SK-N-SH (cell line): ENCODE measurements around the gene APC2. TPM values are rescaled to one million over a fixed set of nuclear protein-coding genes. Genes with fewer than 3 reads are reported as not detected.

Experiments
- CTCF ChIA-PET: fragments of 300-600, 350-600 bp; formaldehyde crosslinking; extraction: SDS; loops from one replicate; lab custom pipeline; 2021; lab: Yijun Ruan, JAX
- POLR2A ChIA-PET: fragments of 350-600 bp; sonication (Branson Sonifier 250); formaldehyde crosslinking; extraction: SDS; loops from one replicate; lab custom pipeline; 2020; ENCODE audit warnings: antibody characterized with exemption, inconsistent platforms; lab: Yijun Ruan, JAX
- DNase-seq: peaks from one replicate; pipeline ENCODE4 v3.0.0; 2012
- H2AFZ ChIP-seq: fragments of 200-600 bp; sonication (generic); 2 replicates; pipeline ENCODE4 v1.8.1; 2016; ENCODE audit warnings: antibody characterized with exemption, mild to moderate bottlenecking, low read depth
- H3F3A ChIP-seq: fragments of 200-600 bp; sonication (generic); replicated peaks from 2 replicates; pipeline ENCODE3; 2016; ENCODE audit warnings: antibody characterized with exemption, mild to moderate bottlenecking; ENCODE audit not compliant: insufficient read depth
- H3K27ac ChIP-seq, 2 experiments: fragments of 200-500 bp in 1 of 2; fragments of 200-600 bp in 1 of 2; sonication (Bioruptor generic) in 1 of 2; sonication (generic), shearing (Covaris generic) in 1 of 2; 2 replicates each; pipeline versions ENCODE4 v1.5.1 to v1.6.1; 2014 to 2016; ENCODE audit warnings: low read depth in 2 of 2, inconsistent platforms in 1 of 2, low read length in 1 of 2, mild to moderate bottlenecking in 1 of 2, mixed read lengths in 1 of 2
- H3K27me3 ChIP-seq: fragments of 200-600 bp; sonication (generic), shearing (Covaris generic); 2 replicates; pipeline ENCODE4 v1.6.1; 2016; ENCODE audit warnings: mixed run types; ENCODE audit not compliant: insufficient read depth
- H3K36me3 ChIP-seq, 2 experiments: fragments of 200-500 bp in 1 of 2; fragments of 200-600 bp in 1 of 2; sonication (Bioruptor generic) in 1 of 2; sonication (generic) in 1 of 2; replicated peaks in 1 of 2; 2 replicates each; pipeline versions ENCODE3 to v1.5.1; 2014 to 2016; ENCODE audit warnings: low read length in 1 of 2, mild to moderate bottlenecking in 1 of 2; ENCODE audit not compliant: insufficient read depth in 2 of 2, control insufficient read depth in 1 of 2
- H3K4me1 ChIP-seq, 2 experiments: fragments of 200-500 bp in 1 of 2; fragments of 200-600 bp in 1 of 2; sonication (Bioruptor generic) in 1 of 2; sonication (generic), shearing (Covaris generic) in 1 of 2; 2 replicates each; pipeline versions ENCODE4 v1.5.1 to v1.6.1; 2014 to 2016; ENCODE audit warnings: low read depth in 1 of 2, low read length in 1 of 2, mixed run types in 1 of 2; ENCODE audit not compliant: insufficient read depth in 2 of 2, control insufficient read depth in 1 of 2
- H3K4me2 ChIP-seq: fragments of 200-600 bp; sonication (generic), shearing (Covaris generic); 2 replicates; pipeline ENCODE4 v1.6.1; 2017; ENCODE audit warnings: mixed run types
- H3K4me3 ChIP-seq, 2 experiments: fragments of 200-500 bp in 1 of 2; fragments of 200-600 bp in 1 of 2; sonication (Bioruptor generic) in 1 of 2; sonication (generic), shearing (Covaris generic) in 1 of 2; 2 replicates each; pipeline versions ENCODE4 v1.5.1 to v1.8.1; 2014 to 2016; ENCODE audit warnings: low read depth in 2 of 2, inconsistent platforms in 1 of 2, low read length in 1 of 2, mild to moderate bottlenecking in 1 of 2, mixed read lengths in 1 of 2, moderate library complexity in 1 of 2
- H3K79me2 ChIP-seq: fragments of 200-600 bp; sonication (generic); 2 replicates; pipeline ENCODE4 v1.8.1; 2017; ENCODE audit warnings: mild to moderate bottlenecking; ENCODE audit not compliant: insufficient read depth
- H3K9ac ChIP-seq: fragments of 200-600 bp; sonication (generic); 2 replicates; pipeline ENCODE4 v1.6.1; 2017; ENCODE audit warnings: mixed run types
- H3K9me2 ChIP-seq: fragments of 200-600 bp; sonication (generic); 2 replicates; pipeline ENCODE4 v1.6.1; 2017; ENCODE audit warnings: mixed run types
- H3K9me3 ChIP-seq: fragments of 200-600 bp; sonication (generic); 2 replicates; pipeline ENCODE4 v1.6.1; 2017; ENCODE audit warnings: mixed run types, mild to moderate bottlenecking, moderate library complexity
- H4K20me1 ChIP-seq: fragments of 200-600 bp; sonication (generic); 2 replicates; pipeline ENCODE4 v1.6.1; 2017; ENCODE audit warnings: mild to moderate bottlenecking, mixed run types; ENCODE audit not compliant: insufficient read depth
- CHD2 ChIP-seq: fragments of 150-350 bp; IDR thresholded peaks from 2 replicates; pipeline ENCODE4 v1.6.1; 2018; ENCODE audit warnings: low read length; ENCODE audit not compliant: partially characterized antibody
- EP300 ChIP-seq, 2 experiments: IDR thresholded peaks; 2 replicates each; pipeline versions ENCODE4 v1.4.0 to v1.6.1; 2012; ENCODE audit warnings: borderline replicate concordance in 1 of 2, low read depth in 1 of 2, low read length in 1 of 2
- FOXM1 ChIP-seq: IDR thresholded peaks from 2 replicates; pipeline ENCODE4 v1.4.0; 2012; ENCODE audit warnings: low read depth, mild to moderate bottlenecking
- MXI1 ChIP-seq: IDR thresholded peaks from 2 replicates; pipeline ENCODE4 v1.6.1; 2012; ENCODE audit warnings: mild to moderate bottlenecking, low read depth, low read length, improper control_type of control experiment
- RCOR1 ChIP-seq: fragments of 150-350 bp; IDR thresholded peaks from 2 replicates; pipeline ENCODE4 v1.6.1; 2017; ENCODE audit warnings: antibody characterized with exemption, low read length
- RFX5 ChIP-seq: IDR thresholded peaks from 2 replicates; pipeline ENCODE4 v1.6.1; 2012; ENCODE audit warnings: mild to moderate bottlenecking, improper control_type of control experiment, low read length
- TAF1 ChIP-seq: IDR thresholded peaks from 2 replicates; pipeline ENCODE4 v1.6.1; 2012; ENCODE audit warnings: low read depth, mild to moderate bottlenecking, low read length, moderate library complexity, borderline replicate concordance
- WGBS: methylation state at CpG from one replicate; pipeline ENCODE4 v1.1.6; 2017; ENCODE audit warnings: low lambda C conversion rate; 5-methylcytosine and 5-hydroxymethylcytosine counted together
- polyA plus RNA-seq, 3 experiments: library from polyadenylated mRNA; depleted of rRNA; stranded (reverse); fragments of >200 nt; gene quantifications; 2 replicates each; pipeline ENCODE4 v1.2.3, GENCODE V29; 2012
- TF ChIP-seq, protein P1 (sequence below): IDR thresholded peaks from 2 replicates; pipeline ENCODE4 v1.6.1; 2012; ENCODE audit warnings: mild to moderate bottlenecking, low read depth, low read length, moderate library complexity
- TF ChIP-seq, protein P2 (sequence below): IDR thresholded peaks from 2 replicates; pipeline ENCODE4; 2012
- TF ChIP-seq, protein P3 (sequence below): fragments of 200-600 bp; sonication (generic); IDR thresholded peaks from 2 replicates; pipeline ENCODE4 v1.6.1; 2017; ENCODE audit warnings: antibody characterized with exemption, mild to moderate bottlenecking, moderate library complexity
- TF ChIP-seq, protein P4 (sequence below): fragments of 150-350 bp; IDR thresholded peaks from 2 replicates; pipeline ENCODE4 v1.6.1; 2016; ENCODE audit warnings: mild to moderate bottlenecking, low read depth, low read length
- TF ChIP-seq, protein P5 (sequence below): fragments of 150-350 bp; IDR thresholded peaks from 2 replicates; pipeline ENCODE4 v1.6.1; 2017; ENCODE audit warnings: antibody characterized with exemption, low read length, low read depth, borderline replicate concordance

APC2 gene, protein sequence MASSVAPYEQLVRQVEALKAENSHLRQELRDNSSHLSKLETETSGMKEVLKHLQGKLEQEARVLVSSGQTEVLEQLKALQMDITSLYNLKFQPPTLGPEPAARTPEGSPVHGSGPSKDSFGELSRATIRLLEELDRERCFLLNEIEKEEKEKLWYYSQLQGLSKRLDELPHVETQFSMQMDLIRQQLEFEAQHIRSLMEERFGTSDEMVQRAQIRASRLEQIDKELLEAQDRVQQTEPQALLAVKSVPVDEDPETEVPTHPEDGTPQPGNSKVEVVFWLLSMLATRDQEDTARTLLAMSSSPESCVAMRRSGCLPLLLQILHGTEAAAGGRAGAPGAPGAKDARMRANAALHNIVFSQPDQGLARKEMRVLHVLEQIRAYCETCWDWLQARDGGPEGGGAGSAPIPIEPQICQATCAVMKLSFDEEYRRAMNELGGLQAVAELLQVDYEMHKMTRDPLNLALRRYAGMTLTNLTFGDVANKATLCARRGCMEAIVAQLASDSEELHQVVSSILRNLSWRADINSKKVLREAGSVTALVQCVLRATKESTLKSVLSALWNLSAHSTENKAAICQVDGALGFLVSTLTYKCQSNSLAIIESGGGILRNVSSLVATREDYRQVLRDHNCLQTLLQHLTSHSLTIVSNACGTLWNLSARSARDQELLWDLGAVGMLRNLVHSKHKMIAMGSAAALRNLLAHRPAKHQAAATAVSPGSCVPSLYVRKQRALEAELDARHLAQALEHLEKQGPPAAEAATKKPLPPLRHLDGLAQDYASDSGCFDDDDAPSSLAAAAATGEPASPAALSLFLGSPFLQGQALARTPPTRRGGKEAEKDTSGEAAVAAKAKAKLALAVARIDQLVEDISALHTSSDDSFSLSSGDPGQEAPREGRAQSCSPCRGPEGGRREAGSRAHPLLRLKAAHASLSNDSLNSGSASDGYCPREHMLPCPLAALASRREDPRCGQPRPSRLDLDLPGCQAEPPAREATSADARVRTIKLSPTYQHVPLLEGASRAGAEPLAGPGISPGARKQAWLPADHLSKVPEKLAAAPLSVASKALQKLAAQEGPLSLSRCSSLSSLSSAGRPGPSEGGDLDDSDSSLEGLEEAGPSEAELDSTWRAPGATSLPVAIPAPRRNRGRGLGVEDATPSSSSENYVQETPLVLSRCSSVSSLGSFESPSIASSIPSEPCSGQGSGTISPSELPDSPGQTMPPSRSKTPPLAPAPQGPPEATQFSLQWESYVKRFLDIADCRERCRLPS (N-terminal part only)
- polyA plus RNA-seq (2012; rRNA removed) = 1.3 and 1.8 TPM in 2 replicates
- polyA plus RNA-seq (2012; cell fraction: cytosol; rRNA removed) = 0.59 and 1.3 TPM in 2 replicates
- polyA plus RNA-seq (2012; cell fraction: nucleus; rRNA removed) = 4.1 and 5.2 TPM in 2 replicates

DNA sequence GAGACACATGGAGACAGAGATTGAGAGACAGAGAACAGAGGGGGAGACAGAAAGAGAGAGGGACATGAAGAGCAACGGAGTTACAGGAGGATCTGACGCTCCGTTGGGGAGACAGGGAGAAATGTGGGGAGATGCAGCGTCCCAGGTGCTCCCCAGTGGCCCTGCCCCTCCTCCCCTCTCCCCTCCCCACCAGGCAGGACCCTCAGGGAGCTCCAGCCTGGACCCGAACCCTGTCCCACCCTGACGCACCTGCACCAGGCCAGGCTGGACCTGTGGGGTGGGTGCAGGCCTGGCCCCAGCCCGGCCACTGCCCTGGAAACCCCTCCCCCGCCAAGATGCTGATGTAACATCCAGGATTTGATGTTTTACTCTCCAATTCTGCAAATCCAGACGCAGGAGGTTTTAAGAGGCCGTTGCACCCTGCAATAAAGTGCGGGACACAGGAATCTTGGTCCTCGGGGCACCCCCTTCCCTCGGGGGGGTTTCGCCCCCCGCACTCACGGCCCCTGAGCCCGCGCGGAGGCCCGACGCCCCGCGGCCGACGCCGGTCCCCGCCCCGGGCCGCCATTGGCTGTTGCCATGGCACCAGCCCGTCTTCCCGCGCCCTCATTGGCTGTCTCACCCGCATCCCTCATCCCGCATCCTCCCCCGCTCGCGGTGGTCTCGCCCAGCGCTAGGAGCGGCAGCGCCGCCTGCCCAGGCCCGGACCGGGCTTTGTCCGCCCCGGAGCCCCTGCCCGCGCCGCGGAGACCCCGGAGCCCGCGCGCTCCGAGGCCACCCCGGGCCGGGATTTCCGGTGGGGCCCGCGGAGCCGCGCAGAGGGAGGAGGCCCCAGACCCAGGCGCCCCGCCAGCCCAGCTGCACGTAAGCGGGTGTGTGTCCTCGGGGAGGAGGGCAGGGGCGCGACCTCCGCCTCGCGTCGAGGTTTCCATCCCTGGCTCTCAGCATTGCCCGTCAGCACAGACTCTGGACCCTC, at the start of gene APC2:
Gene APC2 (plus strand): TSS at position 655 of the 976 bp plus-strand sequence. CDS start 2,881 bp downstream, outside the sequence.
- Histone ChIP-seq H3K9me2 (no peaks in the 10 kb centered on the region), H3K4me1 (peaks cover 3 to 49% of the 10 kb centered on the region in 2 experiments; a peak in 2 of 4 replicates), H3K4me2 (peak within 1 kb of the TSS; percentile 80), H3K27ac (peak within 1 kb of the TSS in 1 of 2 experiments; percentile 86; a peak in 2 of 4 replicates), H3K79me2 (no peaks in the 10 kb centered on the region), H3K9me3 (no peaks in the 10 kb centered on the region), H3K27me3 (no peaks in the 10 kb centered on the region), H4K20me1 (peaks cover 26% of the 10 kb centered on the region), H3K9ac (peak within 1 kb of the TSS; percentile 56), H2AFZ (peak within 1 kb of the TSS; percentile 83; the same call in 1 of the 2 replicates), H3F3A (peaks cover 12% of the 10 kb centered on the region), H3K4me3 (peak within 1 kb of the TSS; percentile 60 to 62), H3K36me3 (no peaks in the 10 kb centered on the region)
- ChIA-PET CTCF (interaction anchor here (1.2 kb wide), 1 partner anchor 205 kb away, joined by 3 read pairs; no protein-coding TSS in a partner anchor), POLR2A (interaction anchor here (0.6 to 1.9 kb wide), 3 partner anchors 22 to 181 kb away, joined by 3 to 8 read pairs (median 4); partner anchors contain the start of gene CIRBP)
- 11% methylated on average over 13 of the region's 74 CpGs for WGBS
- peak; percentile 97 for DNase-seq
- TF ChIP-seq, protein P1, sequence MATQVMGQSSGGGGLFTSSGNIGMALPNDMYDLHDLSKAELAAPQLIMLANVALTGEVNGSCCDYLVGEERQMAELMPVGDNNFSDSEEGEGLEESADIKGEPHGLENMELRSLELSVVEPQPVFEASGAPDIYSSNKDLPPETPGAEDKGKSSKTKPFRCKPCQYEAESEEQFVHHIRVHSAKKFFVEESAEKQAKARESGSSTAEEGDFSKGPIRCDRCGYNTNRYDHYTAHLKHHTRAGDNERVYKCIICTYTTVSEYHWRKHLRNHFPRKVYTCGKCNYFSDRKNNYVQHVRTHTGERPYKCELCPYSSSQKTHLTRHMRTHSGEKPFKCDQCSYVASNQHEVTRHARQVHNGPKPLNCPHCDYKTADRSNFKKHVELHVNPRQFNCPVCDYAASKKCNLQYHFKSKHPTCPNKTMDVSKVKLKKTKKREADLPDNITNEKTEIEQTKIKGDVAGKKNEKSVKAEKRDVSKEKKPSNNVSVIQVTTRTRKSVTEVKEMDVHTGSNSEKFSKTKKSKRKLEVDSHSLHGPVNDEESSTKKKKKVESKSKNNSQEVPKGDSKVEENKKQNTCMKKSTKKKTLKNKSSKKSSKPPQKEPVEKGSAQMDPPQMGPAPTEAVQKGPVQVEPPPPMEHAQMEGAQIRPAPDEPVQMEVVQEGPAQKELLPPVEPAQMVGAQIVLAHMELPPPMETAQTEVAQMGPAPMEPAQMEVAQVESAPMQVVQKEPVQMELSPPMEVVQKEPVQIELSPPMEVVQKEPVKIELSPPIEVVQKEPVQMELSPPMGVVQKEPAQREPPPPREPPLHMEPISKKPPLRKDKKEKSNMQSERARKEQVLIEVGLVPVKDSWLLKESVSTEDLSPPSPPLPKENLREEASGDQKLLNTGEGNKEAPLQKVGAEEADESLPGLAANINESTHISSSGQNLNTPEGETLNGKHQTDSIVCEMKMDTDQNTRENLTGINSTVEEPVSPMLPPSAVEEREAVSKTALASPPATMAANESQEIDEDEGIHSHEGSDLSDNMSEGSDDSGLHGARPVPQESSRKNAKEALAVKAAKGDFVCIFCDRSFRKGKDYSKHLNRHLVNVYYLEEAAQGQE = no peak
- TF ChIP-seq EP300 (IDR thresholded peaks at IDR 0.05; ENCODE audit: borderline replicate concordance in 1 of 2, low read depth in 1 of 2, low read length in 1 of 2) (peak in 1 of 2 experiments; percentile 48; a peak in 1 of 4 replicates), RCOR1 (peak; percentile 56; the same call in 1 of the 2 replicates), FOXM1 (no peak), MXI1 (peak; percentile 60), TAF1 (0 out of 2 replicates have a peak, but pooled peaks have one; percentile 9), CHD2 (peak; percentile 62), RFX5 (peak; percentile 87)
- TF ChIP-seq, protein P2, sequence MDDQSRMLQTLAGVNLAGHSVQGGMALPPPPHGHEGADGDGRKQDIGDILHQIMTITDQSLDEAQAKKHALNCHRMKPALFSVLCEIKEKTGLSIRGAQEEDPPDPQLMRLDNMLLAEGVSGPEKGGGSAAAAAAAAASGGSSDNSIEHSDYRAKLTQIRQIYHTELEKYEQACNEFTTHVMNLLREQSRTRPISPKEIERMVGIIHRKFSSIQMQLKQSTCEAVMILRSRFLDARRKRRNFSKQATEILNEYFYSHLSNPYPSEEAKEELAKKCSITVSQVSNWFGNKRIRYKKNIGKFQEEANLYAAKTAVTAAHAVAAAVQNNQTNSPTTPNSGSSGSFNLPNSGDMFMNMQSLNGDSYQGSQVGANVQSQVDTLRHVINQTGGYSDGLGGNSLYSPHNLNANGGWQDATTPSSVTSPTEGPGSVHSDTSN = 0 out of 2 replicates have a peak, but pooled peaks have one; percentile 13
- TF ChIP-seq, protein P3, sequence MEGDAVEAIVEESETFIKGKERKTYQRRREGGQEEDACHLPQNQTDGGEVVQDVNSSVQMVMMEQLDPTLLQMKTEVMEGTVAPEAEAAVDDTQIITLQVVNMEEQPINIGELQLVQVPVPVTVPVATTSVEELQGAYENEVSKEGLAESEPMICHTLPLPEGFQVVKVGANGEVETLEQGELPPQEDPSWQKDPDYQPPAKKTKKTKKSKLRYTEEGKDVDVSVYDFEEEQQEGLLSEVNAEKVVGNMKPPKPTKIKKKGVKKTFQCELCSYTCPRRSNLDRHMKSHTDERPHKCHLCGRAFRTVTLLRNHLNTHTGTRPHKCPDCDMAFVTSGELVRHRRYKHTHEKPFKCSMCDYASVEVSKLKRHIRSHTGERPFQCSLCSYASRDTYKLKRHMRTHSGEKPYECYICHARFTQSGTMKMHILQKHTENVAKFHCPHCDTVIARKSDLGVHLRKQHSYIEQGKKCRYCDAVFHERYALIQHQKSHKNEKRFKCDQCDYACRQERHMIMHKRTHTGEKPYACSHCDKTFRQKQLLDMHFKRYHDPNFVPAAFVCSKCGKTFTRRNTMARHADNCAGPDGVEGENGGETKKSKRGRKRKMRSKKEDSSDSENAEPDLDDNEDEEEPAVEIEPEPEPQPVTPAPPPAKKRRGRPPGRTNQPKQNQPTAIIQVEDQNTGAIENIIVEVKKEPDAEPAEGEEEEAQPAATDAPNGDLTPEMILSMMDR = no peak
- TF ChIP-seq, protein P4, sequence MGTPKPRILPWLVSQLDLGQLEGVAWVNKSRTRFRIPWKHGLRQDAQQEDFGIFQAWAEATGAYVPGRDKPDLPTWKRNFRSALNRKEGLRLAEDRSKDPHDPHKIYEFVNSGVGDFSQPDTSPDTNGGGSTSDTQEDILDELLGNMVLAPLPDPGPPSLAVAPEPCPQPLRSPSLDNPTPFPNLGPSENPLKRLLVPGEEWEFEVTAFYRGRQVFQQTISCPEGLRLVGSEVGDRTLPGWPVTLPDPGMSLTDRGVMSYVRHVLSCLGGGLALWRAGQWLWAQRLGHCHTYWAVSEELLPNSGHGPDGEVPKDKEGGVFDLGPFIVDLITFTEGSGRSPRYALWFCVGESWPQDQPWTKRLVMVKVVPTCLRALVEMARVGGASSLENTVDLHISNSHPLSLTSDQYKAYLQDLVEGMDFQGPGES = peak; percentile 10; the same call in 1 of the 2 replicates
- TF ChIP-seq, protein P5, sequence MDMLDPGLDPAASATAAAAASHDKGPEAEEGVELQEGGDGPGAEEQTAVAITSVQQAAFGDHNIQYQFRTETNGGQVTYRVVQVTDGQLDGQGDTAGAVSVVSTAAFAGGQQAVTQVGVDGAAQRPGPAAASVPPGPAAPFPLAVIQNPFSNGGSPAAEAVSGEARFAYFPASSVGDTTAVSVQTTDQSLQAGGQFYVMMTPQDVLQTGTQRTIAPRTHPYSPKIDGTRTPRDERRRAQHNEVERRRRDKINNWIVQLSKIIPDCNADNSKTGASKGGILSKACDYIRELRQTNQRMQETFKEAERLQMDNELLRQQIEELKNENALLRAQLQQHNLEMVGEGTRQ = no peak
